Germinal center (tissue), 1 donor: Measurements from ENCODE around the gene TMEM38B.

Experiments
- DNase-seq: peaks from one replicate; pipeline ENCODE4 v3.0.0; 2012; ENCODE audit warnings: mixed read lengths, low spot score

Gene TMEM38B

DNA sequence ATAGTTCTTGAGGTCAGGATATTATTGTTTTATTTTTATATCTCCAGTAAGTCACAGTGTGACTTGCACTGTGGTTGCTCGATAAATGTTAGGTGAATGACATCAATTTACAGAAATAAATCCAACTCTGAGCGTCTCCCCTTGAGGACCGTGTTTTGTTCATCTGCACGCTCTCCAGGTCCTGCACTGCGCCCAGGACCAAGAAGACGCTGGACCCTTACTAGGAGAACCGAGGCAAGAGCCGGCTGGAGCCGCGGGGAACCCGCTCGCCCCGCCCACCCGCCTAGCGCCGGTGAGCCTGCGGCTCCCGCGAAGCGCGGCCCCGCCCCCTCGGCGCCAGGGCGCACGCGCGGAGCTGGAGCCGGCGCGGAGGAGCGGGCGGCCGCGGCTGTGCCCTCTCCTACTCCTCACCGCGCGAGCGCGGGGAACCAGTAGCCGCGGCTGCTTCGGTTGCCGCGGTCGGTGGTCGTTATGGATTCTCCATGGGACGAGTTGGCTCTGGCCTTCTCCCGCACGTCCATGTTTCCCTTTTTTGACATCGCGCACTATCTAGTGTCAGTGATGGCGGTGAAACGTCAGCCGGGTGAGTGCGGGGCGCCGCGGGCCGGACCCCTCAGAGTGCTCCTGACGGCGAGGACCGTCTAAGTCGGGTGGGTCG lies at the start of gene TMEM38B:
TMEM38B (plus strand) TSS at position 352 of the 658 bp plus-strand sequence; CDS start at position 472, 120 bp downstream.
- DNase-seq: peak; percentile 94

DNA sequence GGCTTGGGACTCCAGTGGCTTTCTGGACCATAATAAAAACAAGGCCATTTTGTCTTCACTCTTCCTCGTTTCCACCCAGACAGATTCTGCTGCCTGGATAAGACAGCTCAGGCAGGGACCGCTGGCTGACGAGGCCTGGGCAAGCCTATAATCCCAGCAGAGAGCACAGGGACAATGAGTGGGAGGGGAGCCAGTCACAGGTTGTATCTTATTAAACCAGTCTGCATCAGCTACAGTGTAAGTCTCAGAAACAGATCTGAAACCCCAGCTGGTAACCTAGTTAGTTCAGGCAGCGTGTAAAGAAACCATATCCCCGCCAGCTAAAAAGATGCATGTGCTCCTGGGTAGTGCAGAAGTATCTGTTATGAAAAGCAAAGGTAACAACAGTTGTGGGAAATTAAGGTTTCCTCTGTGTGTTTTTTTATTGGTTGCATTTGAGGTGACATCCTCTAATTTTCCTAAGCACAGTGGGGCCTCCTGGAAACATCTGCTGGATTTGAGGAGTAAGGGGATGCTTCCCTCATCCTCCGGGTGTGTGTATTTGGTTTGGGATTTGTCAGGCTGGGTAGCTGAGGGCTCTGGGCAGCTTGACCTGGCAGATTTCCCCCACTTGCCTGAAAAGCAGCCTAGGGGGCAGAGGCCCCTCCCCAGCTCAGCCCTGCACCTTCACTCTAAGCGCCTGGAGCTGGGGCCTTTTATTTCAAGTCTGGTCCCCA lies 47.3 kb upstream of the TMEM38B start:
- no peak for DNase-seq

- no peak for DNase-seq
These were observed 46.6 kb upstream of the TMEM38B start for GRCh38 chr9:105647595-105648349.

GRCh38 chr9:105651806-105652205 lies 42.5 kb upstream of the TMEM38B start:
- DNase-seq: no peak

DNA sequence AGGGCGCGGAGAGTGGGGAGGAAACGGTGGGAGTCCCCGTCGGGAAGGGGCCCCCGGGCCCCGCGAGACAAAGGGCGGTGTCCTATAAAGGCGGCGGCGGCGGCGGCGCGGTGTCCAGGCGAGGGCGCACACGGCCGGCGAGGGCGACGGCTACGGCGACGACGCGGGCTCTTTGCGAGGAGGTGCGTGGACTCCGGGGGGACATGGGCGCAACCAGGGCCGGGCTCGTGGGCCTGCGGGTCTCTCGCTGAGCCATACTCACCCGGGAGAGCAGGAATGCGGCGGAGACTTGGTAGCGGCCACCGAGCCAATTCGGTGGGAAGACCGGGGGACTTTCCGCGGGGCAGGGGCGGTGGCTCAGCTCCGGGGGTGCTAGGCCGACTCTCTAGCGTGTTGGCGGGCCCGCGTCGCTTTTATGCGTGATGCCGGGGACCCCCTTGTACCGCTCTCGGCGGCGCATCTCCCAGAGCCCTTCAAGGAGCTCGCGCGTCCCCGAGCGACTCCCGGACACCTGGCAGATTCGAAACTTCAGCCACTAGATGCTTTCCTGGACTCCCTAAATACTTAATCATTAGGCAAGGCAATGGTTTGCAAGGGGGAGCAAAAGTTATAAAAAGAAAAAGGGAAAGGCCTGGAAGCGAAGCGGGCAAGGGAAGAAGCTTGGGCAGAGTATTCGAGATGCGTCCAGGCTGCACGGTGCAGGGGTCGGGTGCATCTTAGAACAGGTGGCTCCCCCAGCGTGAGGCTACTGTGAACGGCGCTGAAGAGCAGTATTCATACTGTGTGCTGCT lies 38.0 kb upstream of the TMEM38B start:
- DNase-seq: peak; percentile 31

DNA sequence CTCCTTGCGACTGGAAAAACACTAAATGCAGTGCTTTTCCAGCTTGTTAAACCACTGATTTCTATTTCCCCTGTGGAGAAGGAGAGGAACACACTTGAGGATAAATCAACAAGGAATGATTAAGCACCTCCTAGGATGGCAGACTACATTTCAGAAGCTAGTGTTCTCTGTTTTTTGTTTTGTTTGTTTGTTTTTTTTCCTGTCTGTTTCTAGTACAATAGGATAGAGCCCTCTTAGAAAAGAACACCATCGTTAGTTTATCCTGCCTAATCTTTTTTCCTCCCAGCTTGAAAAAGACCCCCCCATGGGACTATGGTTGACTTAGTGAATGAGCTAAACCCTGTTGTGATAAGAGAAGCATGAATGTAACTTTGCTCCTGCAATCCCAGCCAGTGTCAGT lies 36.0 kb upstream of the TMEM38B start:
- no peak for DNase-seq

- no peak for DNase-seq
These were observed 33.3 kb upstream of the TMEM38B start for GRCh38 chr9:105661011-105661410.

GRCh38 chr9:105662184-105663104 lies 31.9 kb upstream of the TMEM38B start, which contains the start of gene TAL2:
Gene TAL2, plus strand, starts transcription at chr9:105662457. Its CDS starts 40 bp downstream, at chr9:105662497.
- peak; percentile 62 for DNase-seq

- no peak for DNase-seq
These were observed 30.4 kb upstream of the TMEM38B start for GRCh38 chr9:105663914-105664313.

- no peak for DNase-seq
These were observed 26.5 kb upstream of the TMEM38B start for GRCh38 chr9:105667867-105668266.

GRCh38 chr9:105670315-105670714 lies 24.0 kb upstream of the TMEM38B start:
- DNase-seq: no peak

- no peak for DNase-seq
These were observed 23.6 kb upstream of the TMEM38B start for GRCh38 chr9:105670775-105671174.

DNA sequence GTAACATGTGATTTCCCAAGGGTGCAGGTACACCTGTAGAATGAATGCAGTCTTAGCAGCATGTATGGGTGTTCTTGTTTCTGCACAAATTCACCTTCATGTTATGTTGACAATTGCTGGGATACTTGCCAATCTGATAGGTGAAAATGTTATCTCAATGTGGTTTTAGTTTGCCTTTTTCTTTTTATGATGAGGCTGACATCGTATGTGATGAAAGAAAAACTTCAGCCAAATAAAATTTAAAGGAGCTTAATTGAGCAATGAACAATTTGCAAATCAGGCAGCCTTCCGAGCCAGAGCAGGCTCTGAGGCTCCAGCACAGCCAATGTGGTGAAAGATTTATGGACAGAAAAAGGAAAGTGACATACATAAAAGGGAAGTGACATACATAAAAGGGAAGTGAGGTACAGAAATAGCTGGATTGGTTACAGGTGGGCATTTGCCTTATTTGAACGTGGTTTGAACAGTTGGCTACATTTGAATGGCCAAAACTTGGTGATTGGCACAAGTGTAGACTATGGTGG lies 21.6 kb upstream of the TMEM38B start:
- no peak for DNase-seq

- no peak for DNase-seq
These were observed 20.4 kb upstream of the TMEM38B start for GRCh38 chr9:105673850-105674387.

DNA sequence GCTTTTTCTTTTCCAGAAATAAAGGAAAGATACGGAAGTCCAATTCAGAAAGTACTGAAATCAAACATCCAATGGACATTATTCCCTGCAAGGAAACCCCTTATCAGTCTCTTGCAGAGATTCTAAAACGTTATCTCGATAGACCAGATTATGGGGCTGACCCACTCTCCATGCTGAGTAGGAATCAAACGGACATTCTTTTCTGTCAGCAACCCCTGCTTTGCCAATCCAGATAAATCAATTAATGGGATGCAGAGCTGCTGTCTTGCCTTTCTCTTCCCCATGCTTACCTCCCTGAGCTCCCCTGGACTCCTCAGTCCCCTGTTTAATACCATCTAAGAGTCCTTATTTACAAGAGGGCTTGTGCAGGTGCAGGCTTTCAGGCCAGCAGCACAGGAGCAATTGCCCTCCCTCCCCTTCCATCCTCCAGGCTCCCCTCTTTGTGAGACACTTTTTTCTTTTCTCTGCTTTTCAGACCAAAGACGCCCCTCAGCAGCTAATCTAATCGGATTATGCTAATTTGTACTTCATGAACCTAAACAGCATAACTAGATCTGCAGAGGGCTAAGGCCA lies 17.9 kb upstream of the TMEM38B start:
- no peak for DNase-seq

DNA sequence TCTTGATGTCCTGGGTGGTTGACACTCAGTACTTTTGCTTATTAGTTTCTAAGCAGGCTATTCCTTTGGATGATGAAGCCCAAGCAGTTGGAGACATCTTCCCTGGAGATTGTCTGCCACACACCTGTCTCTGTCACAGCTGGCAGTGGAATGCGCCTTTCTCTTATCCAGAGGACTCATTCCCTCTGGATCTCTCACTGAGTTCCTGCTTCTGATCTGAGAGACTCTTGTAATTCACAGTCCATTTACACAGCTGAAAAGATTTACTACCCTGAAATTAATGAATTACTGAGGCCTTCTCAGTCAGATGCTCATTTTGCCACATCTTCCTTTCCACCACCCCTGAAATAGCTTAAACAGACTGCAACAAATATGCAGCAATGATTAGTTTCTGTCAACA lies 16.2 kb upstream of the TMEM38B start:
- no peak for DNase-seq

DNA sequence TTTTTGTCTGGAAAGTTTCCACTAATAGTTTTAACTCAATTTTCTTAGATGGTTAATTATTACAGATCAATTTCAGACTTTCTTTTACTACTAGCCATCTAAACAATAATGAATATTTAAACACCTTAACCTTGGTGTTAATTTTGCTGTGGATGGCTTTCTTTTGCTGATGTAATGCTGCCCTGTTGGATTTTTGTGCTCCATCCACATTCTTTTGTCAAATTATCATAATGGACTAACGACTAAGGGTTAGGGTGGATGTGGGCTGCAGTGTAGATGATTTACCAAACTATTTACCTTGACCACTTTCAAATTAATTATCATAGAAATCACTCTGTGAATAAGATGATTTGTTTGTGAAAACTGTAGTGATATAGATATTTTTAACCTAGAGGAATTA lies 15.6 kb upstream of the TMEM38B start:
- DNase-seq: no peak

- DNase-seq: no peak
These were observed 14.9 kb upstream of the TMEM38B start for GRCh38 chr9:105679257-105680022.

DNA sequence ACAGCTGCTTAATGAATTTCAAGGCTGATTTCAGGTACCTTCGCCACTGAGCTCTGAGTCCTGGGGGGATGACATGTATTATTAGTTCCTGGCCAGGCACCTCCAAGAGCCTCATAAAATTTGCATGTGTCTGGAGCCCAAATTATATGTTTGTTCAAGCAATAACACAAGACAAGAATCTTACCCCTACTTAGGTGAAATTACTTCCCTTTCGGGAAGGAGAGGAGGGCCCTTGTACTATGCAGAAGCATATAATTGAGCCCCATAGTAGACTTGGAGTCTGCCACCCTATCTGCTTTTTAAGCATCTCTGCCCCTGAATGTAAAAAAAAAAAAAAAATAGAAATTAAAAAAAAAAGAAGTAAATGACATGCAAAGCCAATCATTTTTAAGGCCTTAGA lies 13.0 kb upstream of the TMEM38B start:
- no peak for DNase-seq
